Muscle of arm (tissue), 12 donors: ENCODE results near the gene ANO7. TPM values are rescaled to one million over a fixed set of nuclear protein-coding genes. Genes with fewer than 3 reads are reported as not detected.

ENCODE experiments used
- DNase-seq: peaks from one replicate; pipeline ENCODE4 v3.0.0-alpha.2; 2013
- polyA plus RNA-seq, 12 donors: library from polyadenylated mRNA; unstranded; fragments of 120-200 nt; gene quantifications; one replicate each; pipeline ENCODE4 v1.2.1, GENCODE V29; 2013; ENCODE audit not compliant: insufficient read length in 12 of 12

The ANO7 gene
- polyA plus RNA-seq, 12 donors = 0.43 to 10.2 (median 1.1) TPM; not detected in 1

DNA sequence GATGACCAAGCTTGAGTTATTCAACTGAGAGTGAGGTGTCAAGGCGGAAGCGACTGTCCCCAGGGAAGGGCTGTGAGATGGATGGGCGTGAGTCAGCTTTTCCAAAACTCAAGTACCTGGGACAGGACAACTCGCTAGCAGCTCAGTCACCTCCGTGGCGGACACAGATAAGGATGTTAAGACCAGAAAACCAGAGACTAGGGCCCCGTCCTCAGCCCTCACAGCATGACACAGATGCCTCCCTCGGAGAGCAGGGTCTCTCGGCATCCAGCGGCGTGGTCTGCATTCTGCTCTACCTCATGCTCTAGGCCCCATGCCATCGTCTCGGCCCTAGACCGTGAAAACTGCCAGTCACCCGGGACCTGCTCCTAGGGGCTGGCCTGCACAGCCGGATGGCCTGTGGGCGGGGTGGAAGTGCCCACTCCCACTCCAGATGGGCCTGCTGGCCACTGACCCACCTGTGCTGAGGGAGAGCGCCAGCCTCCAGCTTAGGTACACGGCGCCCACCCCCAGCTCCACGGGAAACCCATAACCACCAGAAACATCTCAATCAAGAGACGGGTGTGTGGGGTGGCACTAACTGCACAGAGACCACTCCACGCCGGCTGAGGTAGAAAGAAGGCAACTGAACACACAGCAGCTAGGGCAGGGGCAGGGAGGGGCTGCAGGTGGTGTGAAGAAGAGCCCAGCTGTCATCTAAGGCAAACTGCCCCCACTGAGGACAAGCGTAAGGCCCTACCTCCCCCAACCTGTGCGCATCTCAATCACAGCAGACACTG, 39.8 kb downstream of the ANO7 start:
- DNase-seq = no peak

DNA sequence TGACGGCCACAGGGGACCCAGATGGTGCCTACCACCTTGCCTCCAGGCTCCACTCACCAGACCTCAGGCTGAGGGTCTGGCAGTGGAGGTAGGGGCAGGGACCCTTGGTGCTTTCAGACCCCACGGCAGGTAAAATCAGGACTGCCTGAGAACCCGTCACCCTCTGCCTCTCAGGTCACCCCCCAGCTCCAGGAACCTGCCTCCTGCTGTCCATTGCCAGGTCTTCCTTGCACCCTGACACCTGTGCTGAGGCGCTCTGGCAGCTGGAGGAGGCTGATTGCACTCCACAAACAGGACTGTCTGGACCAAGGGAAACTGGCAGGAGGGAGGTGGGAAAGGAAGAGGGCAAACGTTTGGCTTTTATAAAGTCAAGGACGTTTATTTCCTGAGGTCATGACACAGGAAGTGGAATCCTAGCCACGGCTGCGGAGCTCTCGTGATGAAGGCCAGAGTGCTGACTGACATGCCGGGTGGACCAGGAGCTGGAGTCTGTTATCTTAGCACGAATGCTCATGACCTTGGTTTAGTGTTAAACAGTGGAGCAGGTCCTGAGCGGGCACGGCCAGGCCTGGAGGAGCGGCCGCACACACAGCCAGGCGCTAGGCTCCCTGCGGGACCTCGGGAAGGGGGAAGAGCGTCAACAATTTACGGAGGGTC, 40.5 kb downstream of the ANO7 start:
- no peak for DNase-seq

DNA sequence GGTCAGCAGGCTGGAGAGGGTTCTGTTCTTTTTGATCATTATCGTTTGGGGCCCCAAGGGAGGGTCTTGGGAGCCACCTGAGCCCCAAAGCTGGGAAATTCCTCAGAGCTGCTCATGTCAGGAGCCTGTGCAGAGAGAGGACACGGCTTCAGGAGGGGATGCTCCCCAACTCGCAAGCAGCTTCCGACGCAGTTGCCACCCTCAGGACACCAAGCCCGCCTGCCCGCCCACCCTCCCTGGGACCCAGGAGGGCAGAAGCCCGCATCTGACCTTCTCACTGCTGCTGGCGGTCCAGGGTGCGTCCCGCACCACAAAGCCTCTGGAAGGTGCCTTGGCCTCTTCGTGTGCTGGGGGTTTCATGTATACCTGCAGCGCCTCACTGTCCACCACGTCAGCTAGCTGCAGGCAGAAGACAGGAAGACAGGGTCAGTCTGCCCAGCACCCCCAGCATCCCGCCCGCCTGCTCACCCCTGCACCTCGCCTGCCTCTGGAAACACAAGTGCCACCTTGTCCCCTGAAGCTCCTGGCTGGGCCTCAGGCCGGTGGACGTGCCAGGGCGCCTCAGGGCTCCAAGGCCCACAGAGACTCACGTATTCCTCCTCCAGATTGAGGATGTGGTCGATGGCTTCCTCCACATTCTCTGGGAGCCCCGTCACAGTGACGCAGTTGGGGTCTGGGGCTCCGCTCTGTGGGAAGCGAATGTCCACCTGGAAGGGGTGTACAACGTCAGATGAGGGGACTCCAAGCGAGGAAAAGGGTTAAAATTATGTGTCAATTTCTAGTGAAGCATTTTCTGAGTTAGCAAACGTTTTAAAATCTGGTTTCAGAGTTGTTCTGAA, 41.3 kb downstream of the ANO7 start:
- no peak for DNase-seq

DNA sequence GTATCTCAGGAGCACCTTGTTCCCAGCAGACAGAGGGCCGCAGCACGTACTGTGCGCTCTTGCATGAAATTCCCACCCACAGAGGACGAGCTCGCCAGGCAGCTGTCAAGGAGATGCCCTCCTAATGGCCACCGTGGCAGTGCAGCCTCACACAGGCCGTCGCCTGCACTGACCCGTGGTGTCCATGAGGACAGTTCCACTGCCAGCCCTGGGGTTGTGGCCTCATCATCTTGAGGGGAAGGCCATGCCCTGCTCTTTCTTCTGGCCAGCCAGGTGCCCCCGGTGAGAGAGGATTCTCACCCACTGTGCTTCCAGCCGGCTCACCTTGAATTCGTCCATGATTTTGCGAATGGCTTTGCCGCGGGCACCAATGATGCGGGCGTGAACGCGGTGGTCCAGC, 42.0 kb downstream of the ANO7 start:
- no peak for DNase-seq

DNA sequence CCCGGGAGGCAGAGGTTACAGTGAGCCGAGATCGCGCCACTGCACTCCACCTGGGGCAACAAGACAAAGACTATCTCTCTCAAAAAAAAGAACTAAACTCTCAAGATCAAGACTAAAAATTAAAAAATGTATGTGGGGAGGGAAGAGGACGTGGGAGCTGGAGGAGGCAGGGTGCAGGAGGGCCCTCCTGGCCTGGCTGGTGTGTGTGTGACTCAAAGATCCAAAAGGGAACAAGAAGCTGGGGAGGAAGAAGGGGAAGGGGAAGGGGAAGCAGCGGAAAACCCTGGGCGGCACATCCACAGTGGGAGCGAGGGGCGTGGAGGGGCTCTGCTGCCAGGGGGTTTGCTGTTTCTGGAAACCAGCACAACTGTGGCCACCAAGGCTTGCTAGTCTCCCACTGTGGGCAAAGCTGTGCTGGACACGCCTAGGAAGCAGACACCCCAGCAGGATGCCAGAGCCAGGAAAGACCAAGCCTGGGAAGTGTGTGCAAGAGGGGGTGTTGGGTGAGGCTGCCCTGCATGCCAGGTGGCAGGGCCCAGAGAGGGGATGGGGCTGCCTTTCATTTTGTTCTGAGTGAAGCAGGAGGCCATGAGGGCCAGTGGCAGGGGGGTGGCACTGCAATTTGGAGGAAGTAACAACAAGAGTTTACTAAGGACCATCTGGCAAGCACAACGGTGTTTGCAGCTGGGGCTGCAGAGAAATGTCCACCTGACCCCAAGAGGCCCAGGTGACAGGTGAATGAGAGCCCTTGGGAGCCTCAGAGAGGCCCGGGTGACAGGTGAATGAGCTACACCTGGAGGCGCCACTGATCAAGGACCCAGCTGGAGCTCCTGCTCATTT, 44.5 kb downstream of the ANO7 start:
- DNase-seq = no peak

DNA sequence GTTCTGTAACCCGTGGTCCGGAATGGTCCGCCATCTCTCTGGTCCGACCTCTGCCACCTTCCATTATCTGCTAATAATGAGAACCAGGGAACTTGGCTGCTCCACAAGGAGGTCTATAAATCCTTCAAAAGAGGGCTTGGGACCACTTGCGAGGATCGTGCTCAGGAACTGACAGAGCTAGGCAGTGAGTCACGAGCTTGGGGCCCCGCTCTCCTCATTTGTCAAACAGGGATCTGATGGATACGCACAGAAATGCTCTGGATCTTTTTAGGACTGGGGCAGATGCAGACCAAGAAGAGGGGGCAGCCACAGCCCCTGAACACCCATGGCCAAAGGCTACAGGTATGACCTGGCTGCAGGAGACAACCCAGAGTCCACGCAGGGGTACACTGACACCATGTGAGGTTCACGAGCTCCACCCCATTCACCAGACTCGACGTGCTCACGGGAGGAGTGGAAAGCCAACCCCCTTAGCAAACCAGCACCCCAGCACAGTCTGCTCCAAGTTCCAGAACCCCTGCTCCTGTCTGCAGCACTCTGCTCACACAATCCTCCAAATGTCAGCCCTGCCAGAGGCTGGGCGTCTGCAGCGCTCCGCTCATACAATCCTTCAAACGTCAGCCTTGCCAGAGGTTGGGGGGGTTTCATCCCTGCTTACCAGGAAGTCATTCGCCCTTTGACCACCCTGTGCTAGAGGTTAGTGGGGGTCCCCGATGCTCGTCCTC, 45.8 kb downstream of the ANO7 start:
- DNase-seq = no peak

- no peak for DNase-seq
Measured at GRCh38 chr2:241234962-241235740, 46.7 kb downstream of the ANO7 start.

DNA sequence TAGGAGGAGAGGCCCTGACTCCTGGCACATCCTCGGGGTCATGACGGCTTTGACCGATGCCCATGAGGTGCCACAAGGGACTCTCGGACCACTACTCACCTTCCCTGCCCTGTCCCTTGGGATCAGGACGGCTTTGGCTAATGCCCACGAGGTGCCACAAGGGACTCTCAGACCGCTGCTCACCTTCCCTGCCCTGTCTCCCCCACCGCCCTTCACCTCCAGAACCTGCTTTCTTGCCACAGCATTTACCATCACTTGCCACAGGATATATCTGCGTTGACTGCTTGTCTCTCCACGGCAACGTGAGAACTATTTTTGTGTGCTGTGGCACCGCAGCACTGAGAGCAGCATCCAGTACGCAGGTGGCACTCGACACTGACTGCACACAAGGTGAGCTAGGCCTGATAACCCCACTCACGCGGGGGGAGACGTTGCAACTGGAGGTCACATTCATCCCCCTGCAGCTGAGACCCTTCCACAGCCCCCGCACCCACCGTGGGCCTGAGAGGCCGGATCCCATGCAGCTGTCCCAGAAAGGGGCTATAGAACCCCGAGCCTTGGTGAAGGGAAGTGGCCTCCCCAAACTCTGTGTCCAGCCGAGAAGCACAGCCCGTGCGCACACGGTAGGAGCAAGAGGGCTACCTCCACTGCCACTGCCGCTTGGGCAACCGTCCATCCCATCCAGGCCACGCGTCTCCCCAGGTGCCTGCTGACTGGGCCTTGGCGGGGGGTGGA, 47.5 kb downstream of the ANO7 start:
- no peak for DNase-seq

GRCh38 chr2:241237047-241237446, 48.6 kb downstream of the ANO7 start:
- DNase-seq = no peak

GRCh38 chr2:241237949-241238371, 49.5 kb downstream of the ANO7 start:
- DNase-seq = no peak

GRCh38 chr2:241238693-241239198, 50.3 kb downstream of the ANO7 start:
- DNase-seq = no peak

DNA sequence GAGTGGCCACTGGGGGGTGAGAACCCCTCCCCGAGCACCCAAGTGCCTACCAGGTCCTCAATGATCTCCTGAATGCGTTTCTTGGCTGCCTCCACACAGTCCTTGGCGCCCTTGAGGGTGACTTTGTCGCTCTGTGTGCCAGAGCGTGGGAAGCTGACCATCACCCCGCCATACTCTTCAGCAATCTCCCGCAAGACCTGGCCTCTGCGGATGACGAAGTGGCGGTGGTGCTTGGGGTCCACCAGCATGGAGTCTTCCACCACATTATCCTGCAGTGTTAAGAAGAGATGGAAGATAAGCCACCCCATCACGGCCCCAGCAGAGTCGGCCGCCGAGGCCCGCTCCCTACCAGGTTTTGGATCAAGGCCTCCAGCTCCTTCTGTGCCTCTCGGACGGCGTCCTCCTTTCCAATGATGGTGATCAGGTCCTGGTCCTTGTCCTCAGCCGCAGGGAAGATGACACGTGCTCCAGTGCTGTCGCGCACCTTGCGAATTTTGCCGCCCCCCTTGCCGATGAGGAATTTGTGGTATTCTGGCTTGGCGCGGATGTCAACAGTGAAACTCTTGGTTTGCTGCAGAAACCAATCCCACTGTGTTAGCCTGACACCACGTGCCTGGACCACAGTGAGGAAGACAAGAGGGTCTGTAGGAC, 51.2 kb downstream of the ANO7 start:
- DNase-seq = no peak

- no peak for DNase-seq
Measured at GRCh38 chr2:241240320-241241004, 52.0 kb downstream of the ANO7 start.

GRCh38 chr2:241241669-241242068, 53.2 kb downstream of the ANO7 start:
- no peak for DNase-seq

DNA sequence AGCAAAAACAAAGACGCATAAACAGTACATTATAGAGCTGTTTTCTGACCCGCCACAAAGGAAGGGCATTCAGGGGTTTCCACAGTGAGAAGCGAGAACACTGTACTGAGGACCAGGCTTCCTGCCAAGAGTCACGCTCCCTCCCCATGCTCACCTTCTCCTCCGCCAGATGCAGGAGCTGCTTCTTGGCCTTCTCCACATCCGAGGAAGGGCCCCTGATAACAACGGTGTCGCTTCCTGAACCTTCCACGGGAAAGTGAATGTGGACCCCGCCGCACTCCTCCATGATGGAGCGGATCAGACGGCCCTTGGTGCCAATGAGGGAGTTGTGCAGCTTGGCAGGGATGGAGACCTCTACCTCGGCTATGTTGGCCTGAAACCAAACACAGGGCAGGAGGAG, 53.8 kb downstream of the ANO7 start:
- DNase-seq = no peak

DNA sequence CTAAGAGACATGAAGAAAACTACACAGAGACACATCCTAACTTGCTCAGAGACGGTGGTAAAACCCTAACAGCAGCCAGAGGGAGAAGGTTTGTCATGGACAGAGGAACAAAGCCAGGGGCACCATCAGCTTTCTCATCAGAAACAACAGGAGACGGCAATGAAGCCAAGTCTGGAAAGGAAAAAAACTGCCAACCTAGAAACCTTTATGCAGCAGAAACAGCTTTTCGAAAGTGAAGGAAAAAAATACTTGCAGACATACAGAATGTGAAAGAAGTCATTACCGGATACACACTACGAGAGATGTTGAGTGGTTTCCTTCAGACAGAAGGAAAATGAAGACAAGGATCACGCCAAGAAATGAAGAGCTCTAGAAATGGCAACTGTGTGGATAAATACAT, 55.9 kb downstream of the ANO7 start:
- DNase-seq = no peak

DNA sequence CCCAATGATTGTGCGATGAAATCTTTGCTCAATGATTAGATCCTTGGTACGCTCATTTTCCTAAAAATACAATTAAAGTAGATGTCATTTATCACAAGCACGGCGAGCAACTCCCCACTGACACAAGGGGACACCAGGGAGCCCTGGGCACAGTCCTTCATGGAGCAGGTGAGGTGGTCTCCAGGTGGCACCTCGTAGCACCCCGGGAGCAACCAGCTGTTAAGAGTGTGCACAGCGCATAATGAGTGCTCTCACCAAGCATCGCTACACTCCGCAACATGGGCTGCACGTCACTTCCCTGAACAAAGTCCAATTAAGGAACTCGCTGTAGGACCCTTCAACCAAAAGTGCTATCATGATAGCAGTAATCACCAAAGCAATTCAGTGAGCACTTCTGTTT, 59.8 kb downstream of the ANO7 start:
- DNase-seq = no peak

- no peak for DNase-seq
Measured at GRCh38 chr2:241248897-241249296, 60.4 kb downstream of the ANO7 start.
